Measurements from ENCODE around the gene ACBD6. TPM values are rescaled to one million over a fixed set of nuclear protein-coding genes. Genes with fewer than 3 reads are reported as not detected.

ACBD6 gene
- total RNA-seq, 1 donor from 2014 or later = 73.2 TPM

GRCh38 chr1:180386745-180387367, 115.5 kb downstream of the ACBD6 start:
- no peak for DNase-seq (ENCODE audit: low read depth)
- H3K4me3 ChIP-seq (ENCODE audit: low read depth, low read length) = no peak overlapping the region
- H3K36me3 ChIP-seq (ENCODE audit: control insufficient read depth, insufficient read depth, low read length) = no peaks in the 10 kb centered on the region
- no peak for TF ChIP-seq CTCF (IDR thresholded peaks at IDR 0.05; ENCODE audit: insufficient read depth, low read length, poor library complexity, severe bottlenecking)
- H3K27me3 ChIP-seq (ENCODE audit: control insufficient read depth, insufficient read depth, low read length) = no peaks in the 10 kb centered on the region

GRCh38 chr1:180385144-180385543, 117.2 kb downstream of the ACBD6 start:
- TF ChIP-seq CTCF (IDR thresholded peaks at IDR 0.05; ENCODE audit: insufficient read depth, low read length, poor library complexity, severe bottlenecking) = no peak
- no peaks in the 10 kb centered on the region for H3K36me3 ChIP-seq (ENCODE audit: control insufficient read depth, insufficient read depth, low read length)
- no peaks in the 10 kb centered on the region for H3K27me3 ChIP-seq (ENCODE audit: control insufficient read depth, insufficient read depth, low read length)
- no peak overlapping the region for H3K4me3 ChIP-seq (ENCODE audit: low read depth, low read length)
- DNase-seq (ENCODE audit: low read depth) = no peak

DNA sequence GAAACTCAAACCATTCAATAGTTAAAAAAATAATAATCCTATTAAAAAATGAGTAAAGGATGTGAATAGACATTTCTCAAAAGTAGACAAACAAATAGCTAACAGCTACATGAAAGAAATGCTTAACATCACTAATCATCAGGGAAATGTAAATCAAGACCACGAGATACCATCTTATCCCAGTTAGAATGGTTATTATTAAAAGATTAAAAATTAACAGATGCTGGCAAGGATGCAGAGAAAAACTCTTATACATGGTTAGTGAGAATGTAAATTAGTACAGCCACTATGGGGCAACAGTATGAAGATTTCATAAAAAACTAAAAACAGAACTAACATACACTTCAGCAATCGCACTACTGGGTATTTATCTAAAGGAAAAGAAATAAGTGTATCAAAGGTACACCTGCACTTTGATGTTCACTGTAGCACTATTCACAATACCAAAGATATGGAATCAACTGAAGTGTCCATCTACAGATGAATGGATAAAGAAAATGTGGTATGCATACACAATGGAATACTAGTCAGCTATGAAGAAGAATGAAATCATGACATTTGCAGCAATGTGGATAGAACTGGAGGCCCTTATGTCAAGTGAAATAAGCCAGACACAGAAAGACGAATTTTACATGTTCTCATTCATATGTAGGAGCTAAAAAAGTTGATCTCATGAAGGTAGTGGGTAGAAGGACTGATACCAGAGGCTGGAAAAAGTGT, 117.9 kb downstream of the ACBD6 start:
- no peak for TF ChIP-seq CTCF (IDR thresholded peaks at IDR 0.05; ENCODE audit: insufficient read depth, low read length, poor library complexity, severe bottlenecking)

DNA sequence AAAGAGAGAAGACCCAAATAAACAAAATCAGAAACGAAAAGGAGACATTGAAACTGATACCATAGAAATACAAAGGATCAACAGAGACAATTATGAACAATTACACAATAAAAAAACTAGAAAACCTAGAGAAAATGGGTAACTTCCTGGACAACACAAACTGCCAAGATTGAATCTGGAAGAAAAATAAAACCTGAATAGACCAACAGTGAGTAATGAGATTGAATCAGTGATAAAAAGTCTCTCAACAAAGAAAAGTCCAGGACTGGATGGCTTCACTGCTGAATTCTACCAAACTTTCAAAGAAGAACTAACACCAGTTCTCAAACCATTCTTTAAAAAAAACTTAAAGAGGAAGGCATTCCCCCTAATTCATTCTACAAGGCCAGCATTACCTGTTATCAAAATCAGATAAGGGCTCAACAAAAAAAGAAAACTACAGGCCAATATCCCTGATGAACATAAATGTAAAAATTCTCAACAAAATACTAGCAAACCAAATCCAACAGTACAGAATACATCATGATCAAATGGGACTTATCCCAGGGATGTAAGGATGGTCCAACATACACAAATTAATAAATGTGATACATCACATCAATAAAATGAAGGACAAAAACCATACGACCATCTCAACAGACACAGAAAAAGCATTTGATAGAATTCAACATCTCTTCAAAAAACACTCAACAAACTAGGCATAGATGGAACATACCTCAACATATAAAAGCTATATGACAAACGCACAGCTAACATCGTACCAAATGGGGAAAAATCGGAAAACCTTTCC, 119.9 kb downstream of the ACBD6 start:
- Histone ChIP-seq H3K4me3 (ENCODE audit: low read depth, low read length) (no peak overlapping the region), H3K36me3 (ENCODE audit: control insufficient read depth, insufficient read depth, low read length) (no peaks in the 10 kb centered on the region), H3K27me3 (ENCODE audit: control insufficient read depth, insufficient read depth, low read length) (no peaks in the 10 kb centered on the region)
- no peak for TF ChIP-seq CTCF (IDR thresholded peaks at IDR 0.05; ENCODE audit: insufficient read depth, low read length, poor library complexity, severe bottlenecking)
- no peak for DNase-seq (ENCODE audit: low read depth)

More for the DNA sequence above, 117.9 kb downstream of the ACBD6 start:
- H3K4me3 ChIP-seq (ENCODE audit: low read depth, low read length) = no peak overlapping the region
- H3K27me3 ChIP-seq (ENCODE audit: control insufficient read depth, insufficient read depth, low read length) = no peaks in the 10 kb centered on the region
- no peak for DNase-seq (ENCODE audit: low read depth)
- no peaks in the 10 kb centered on the region for H3K36me3 ChIP-seq (ENCODE audit: control insufficient read depth, insufficient read depth, low read length)

GRCh38 chr1:180381184-180381580, 121.2 kb downstream of the ACBD6 start:
- no peaks in the 10 kb centered on the region for H3K27me3 ChIP-seq (ENCODE audit: control insufficient read depth, insufficient read depth, low read length)
- no peak overlapping the region for H3K4me3 ChIP-seq (ENCODE audit: low read depth, low read length)
- TF ChIP-seq CTCF (IDR thresholded peaks at IDR 0.05; ENCODE audit: insufficient read depth, low read length, poor library complexity, severe bottlenecking) = no peak
- no peaks in the 10 kb centered on the region for H3K36me3 ChIP-seq (ENCODE audit: control insufficient read depth, insufficient read depth, low read length)
- no peak for DNase-seq (ENCODE audit: low read depth)
